A549 (cell line): ENCODE data around the gene EFNA5.

Experiments
- CTCF ChIP-seq: fragments of >200 bp; sonication (Bioruptor Twin); formaldehyde crosslinking; IDR thresholded peaks from 3 replicates; pipeline ENCODE4 v1.5.1; 2016
- ESRRA ChIP-seq: fragments of 150-350 bp; IDR thresholded peaks from 2 replicates; pipeline ENCODE4 v1.6.1; 2014; ENCODE audit warnings: mild to moderate bottlenecking, low read length, borderline replicate concordance
- MAFK ChIP-seq: fragments of 450-650 bp; IDR thresholded peaks from 2 replicates; pipeline ENCODE4 v1.6.1; 2014; ENCODE audit not compliant: partially characterized antibody
- PHF8 ChIP-seq: fragments of 200-600 bp; sonication (generic); IDR thresholded peaks from 2 replicates; pipeline ENCODE4 v1.6.1; 2016; ENCODE audit warnings: low read depth, mild to moderate bottlenecking, antibody characterized with exemption, moderate library complexity, borderline replicate concordance
- RCOR1 ChIP-seq: fragments of 150-350 bp; IDR thresholded peaks from 2 replicates; pipeline ENCODE4 v1.6.1; 2014; ENCODE audit warnings: antibody characterized with exemption, low read length, low read depth
- ZC3H11A ChIP-seq: fragments of 450-650 bp; IDR thresholded peaks from 2 replicates; pipeline ENCODE4 v1.6.1; 2014; ENCODE audit warnings: antibody characterized with exemption, mild to moderate bottlenecking

- TF ChIP-seq CTCF = no peak
- no peak for TF ChIP-seq RCOR1
- no peak for TF ChIP-seq ESRRA
- TF ChIP-seq ZC3H11A = no peak
- no peak for TF ChIP-seq PHF8
- TF ChIP-seq MAFK = no peak
These were observed 103.8 kb downstream of the EFNA5 start for GRCh38 chr5:107566986-107567385.
